T-helper 2 cell treated with Interferon-gamma antibody and Interleukin-4, amounts not matched to agents 100 ng/mL and 5 ng/mL, for 36 hours (primary cell): ENCODE measurements around the gene BEST4. TPM values are rescaled to one million over a fixed set of nuclear protein-coding genes. Genes with fewer than 3 reads are reported as not detected.
"Not testable (repeated sequence)": the region's sequence is repeated elsewhere in the genome, so short reads cannot be mapped to it uniquely, and the experiment has no call there.

Experiments
- intact Hi-C: fragments of 100-400 bp; cut with micrococcal nuclease; formaldehyde crosslinking; loops from one replicate; pipeline ENCODE4 v1.15.1; 2023
- total RNA-seq: library from RNA; stranded (reverse); gene quantifications from 2 replicates; pipeline ENCODE4 v1.2.3, GENCODE V29; 2022

The BEST4 gene
- total RNA-seq, 1 donor from 2014 or later, result 0.55 TPM

DNA sequence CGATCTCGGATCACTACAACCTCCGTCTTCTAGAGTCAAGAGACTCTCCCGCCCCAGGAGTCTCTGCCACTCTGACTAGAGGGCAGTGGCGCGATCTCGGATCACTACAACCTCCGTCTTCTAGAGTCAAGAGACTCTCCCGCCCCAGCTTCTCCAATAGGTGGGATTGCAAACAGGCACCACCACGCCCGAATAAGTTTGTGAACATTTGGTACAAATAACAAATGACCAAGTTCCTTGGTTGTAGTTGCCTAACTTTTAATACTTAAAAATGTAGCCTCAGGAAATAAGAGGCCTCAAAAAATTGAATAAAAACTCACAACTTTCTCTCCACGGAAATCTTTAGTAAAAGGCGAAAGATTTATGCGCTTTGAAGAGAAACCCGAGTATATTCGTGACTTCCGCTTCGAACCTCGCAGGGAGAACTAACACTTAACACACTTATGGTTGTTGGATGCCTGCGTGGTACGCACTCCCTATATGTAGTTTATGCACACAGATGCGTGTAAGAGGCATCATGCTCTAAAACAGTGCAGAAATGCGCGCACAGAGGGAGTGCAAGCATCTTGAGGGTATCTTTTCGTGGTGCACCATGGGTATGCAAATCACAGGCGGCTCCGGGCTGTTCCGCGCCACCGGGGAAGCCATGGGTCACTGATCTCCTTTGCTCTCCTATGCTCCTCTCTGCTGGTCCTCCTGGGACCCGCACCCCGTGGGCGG, 31.8 kb upstream of the BEST4 start:
- intact Hi-C loops, result loop anchor here (1.0 to 2.0 kb wide), 5 partner anchors 10 to 193 kb away; partner anchors contain the start of genes PLK3, RNU5D-1 and UROD

GRCh38 chr1:44819196-44819607, 31.2 kb upstream of the BEST4 start:
- intact Hi-C loops, result loop anchor here (1.0 to 2.0 kb wide), 4 partner anchors 10 to 88 kb away; partner anchors contain the start of genes PLK3 and RNU5D-1

GRCh38 chr1:44817771-44818495, 30.0 kb upstream of the BEST4 start:
- intact Hi-C loops, result loop anchor here (2.0 kb wide), 1 partner anchor 17 kb away; the partner anchor contains the start of gene PLK3

DNA sequence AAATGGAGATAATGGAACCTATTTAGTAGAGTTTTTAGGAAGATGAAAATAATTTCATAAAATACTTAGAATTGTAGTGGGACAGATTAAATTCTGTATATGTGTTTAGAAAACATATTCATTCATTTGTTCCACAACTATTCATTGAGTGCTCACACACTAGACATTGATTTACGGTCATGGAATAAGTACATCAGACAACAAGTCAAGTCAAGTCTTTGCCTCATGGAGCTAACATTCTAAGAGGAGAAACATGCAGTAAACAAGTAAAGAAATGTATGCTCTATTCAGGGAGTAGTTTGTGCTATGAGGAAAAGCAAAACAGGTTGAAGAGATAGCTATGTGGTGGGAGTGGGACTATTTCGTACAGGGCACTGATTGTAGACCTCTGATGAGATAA, 29.3 kb upstream of the BEST4 start:
- intact Hi-C loops, result no loop called here

DNA sequence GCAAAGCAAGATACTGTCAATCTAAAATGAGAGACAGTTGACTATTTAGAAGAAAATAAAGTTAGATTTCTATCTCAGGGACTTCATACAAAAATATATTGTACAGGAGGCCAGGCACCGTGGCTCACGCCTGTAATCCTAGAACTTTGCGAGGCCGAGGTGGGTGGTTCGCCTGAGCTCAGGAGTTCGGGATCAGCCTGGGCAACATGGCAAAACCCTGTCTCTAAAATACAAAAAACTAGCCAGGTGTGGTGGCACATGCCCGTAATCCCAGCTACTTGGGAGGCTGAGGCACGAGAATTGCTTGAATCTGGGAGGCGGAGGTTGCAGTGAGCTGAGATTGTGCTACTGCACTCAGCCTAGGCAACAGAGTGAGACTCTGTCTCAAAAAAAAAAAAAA, 28.0 kb upstream of the BEST4 start:
- intact Hi-C loops, result not testable (repeated sequence)

DNA sequence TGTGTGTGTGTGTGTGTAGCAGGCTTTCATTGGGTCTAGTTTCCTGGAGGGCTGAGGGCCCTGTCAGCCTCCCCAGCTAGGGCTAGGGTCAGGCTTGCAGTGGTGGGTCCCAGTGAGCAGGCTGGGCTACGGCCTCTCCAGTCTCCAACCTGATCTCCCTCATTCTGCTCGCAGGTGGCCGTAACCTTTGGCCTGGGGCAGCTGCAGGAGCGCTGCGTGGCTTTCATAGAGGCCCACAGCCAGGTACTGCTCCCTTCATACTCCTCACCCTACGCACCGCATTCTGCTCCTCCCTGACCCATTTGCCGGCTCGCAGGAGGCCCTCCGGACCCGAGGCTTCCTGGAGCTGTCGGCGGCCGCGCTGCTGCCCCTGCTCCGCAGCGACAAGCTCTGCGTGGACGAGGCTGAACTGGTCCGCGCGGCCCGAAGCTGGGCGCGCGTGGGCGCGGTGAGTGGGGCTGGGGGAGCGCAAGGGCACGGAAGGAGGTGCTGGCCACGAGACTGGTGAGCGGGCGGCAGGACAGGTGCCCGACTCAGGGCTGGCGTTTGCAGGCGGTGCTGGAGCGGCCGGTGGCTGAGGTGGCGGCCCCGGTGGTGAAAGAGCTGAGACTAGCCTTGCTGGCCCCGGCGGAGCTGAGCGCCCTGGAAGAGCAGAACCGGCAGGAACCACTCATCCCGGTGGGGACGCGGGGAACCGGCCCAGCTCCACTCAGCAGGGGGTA, 25.0 kb upstream of the BEST4 start:
- intact Hi-C loops, result no loop called here

DNA sequence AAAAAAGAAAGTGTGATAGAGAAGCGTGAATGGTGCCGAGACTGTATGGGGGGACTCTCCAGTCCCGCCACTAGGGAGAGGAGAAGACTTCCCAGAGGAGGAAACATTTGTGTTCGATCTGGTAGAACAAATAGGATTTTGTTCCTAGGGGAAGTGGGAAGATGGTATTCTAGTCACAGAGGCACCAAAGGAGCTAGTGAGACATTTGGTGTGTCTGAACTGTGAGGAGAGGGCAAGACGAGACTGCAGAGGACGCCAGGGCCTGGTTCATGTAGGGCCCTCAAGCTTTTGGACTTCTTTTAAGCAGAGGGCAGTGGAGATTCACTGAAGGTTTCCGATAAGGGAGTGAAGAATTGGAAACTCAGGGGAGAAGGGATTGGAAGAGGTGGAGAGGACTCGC, 23.3 kb upstream of the BEST4 start:
- intact Hi-C loops, result no loop called here

DNA sequence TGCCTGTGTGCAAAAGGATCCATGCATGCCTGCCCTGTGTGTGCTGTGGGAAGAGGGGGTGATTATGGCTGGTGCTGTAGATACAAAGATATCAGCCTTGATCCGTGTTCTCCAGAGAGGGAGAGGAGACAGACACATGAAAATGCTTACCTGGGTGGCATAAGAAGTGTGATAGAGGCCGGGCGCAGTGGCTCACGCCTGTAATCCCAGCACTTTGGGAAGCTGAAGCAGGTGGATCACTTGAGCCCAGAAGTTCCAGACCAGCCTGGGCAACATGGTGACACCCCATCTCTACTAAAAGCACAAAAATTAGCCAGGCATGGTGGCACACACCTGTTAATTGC, 22.8 kb upstream of the BEST4 start:
- intact Hi-C loops, result not testable (repeated sequence)

DNA sequence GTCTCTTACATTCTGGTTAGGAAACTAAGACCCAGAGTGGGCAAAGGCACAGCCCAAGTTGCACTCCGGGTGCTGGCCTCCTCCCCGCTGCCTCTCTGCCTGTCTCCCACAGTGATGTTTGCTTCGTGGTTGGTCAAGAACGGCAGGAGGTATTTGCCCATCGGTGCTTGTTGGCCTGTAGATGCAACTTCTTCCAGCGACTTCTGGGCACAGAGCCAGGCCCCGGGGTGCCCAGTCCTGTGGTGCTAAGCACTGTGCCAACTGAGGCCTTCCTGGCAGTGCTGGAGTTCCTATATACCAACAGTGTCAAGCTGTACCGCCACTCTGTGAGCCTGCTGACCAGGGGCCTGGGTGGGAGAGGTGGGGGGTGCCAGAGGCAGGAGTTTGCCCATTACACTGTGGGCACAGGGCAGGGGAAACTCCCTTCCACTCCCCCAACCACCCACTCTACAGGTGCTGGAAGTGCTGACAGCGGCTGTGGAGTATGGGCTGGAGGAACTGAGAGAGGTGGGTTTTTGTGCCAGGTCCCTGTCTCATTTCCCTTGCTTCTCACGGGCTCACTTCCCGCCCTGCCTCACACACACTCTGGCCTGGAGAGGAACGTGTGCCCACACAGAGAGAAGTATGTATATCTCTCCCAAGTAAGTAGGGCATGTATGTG, 22.3 kb upstream of the BEST4 start:
- intact Hi-C loops, result no loop called here

GRCh38 chr1:44808938-44809917, 21.3 kb upstream of the BEST4 start:
- intact Hi-C loops, result loop anchor here (1.0 to 2.0 kb wide), 3 partner anchors 8 to 78 kb away; partner anchors contain the start of gene RNU5D-1

DNA sequence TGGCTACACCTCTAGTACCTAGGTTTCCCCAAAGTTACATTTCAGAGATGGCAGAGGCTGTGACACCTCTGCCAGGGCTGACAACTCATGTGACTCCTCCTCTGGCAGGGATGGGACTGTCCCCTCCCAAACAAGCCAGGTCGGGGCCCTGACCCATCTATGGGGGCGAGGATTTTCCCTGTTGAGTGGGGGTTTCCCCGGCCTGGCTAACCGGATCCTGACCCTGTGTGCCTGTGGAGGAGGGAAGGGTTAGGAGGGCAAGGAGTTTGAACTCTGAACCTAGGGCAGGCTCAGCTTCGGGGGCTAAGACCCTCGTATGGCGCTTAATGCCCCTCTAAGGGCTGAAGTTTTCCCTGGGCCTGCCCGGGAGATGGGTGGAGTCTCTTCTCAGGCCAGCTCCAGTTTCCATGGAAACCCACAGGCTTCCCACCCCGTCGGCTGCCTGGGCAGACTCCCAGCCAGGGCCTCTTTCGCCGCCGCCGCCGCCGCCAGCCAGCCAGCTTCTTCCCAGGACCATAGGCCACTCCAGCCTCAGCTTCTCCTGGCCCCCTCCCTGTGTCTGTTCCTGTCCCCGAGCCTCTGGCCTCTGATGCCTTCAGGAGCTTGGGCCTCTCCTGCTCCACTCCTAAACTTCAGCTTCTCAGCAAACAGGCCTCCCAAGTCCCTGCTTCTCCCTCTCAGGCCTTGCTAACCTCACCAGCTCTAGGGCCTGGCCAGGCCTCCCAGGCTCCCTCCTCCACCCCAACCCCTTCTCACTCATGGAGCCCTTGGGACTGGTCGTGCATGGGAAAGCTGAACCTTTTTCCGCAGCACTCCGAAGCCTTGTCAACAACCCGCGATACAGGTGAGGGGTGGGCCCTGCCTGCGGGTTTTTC, 20.3 kb upstream of the BEST4 start, which contains the start of gene BTBD19:
BTBD19 (plus strand) TSS at position 461 of the 875 bp plus-strand sequence; CDS start at position 759, 298 bp downstream.
- intact Hi-C loops, result loop anchor here (2.0 kb wide), 1 partner anchor 77 kb away; the partner anchor contains the start of gene RNU5D-1

DNA sequence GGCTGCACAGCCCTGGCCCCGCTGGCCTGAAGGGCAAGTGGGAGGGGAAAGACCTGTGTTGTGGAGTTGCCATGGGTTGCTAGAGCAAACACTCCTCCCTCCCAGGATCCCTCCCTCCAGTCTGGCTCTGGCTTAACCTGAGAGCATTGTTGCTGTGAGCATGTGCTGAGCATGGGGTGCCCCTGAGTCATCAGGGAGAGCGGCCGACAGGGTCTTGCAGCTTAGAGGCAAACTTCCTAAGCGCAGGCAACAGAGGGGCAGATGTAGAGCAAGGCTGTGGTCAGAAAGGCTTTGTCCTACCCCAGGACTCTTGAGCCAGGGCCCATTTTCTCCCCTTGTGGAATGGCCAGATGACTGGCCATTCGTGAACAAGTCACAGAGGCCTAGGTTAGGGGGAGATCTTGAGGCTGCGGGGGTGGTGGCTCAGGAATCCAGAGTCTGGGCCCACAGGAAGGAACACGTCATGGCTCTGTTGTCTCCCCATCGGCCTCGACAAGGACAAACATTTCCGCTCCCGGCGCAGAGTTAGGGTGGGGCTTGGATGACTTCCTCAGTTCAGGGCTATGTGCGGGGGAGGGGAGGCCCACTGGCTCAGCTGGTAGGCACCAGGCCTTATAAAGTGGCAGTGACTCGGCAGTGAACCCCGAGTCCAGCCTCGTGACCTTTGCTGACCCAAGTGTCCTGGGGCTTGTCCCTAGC, 19.5 kb upstream of the BEST4 start:
- intact Hi-C loops, result loop anchor here (2.0 kb wide), 1 partner anchor 77 kb away; the partner anchor contains the start of gene RNU5D-1

DNA sequence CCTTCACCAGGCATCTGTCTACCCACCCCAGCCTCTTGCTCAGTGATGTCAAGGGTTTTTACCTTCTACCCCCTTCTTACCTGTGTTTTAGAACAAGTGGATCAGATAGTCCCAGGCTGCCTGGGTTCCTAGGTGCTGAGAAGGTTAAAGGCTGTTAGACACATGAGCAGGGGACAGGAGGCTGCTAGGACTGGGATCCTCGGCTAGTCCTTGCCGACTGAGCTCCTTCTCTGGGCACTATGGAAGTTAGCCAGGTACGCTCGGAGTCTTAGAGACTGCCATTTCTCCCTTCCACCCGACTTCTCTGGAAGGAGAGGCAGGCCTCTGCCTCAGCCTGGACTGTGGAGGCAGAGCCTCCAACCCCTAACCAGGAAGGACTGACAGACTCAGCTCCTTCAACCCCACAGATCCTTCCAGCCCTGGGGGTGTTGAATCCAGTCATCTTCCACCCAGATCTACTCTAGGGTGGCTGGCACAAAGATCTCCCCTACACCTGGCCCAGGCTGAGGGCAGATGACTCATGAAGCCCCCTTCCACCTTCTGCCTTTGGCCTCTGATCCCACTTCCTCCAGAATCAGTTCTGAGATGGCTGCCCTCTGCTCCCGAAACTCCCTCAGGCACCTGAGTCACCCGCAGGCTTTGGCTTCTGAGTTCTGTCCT, 18.9 kb upstream of the BEST4 start, which contains the start of gene DYNLT4:
DYNLT4 (minus strand) TSS at position 648 of the 660 bp plus-strand sequence. CDS start 683 bp downstream, outside the sequence.
- intact Hi-C loops, result no loop called here

GRCh38 chr1:44806025-44806703, 18.2 kb upstream of the BEST4 start:
- intact Hi-C loops, result no loop called here

DNA sequence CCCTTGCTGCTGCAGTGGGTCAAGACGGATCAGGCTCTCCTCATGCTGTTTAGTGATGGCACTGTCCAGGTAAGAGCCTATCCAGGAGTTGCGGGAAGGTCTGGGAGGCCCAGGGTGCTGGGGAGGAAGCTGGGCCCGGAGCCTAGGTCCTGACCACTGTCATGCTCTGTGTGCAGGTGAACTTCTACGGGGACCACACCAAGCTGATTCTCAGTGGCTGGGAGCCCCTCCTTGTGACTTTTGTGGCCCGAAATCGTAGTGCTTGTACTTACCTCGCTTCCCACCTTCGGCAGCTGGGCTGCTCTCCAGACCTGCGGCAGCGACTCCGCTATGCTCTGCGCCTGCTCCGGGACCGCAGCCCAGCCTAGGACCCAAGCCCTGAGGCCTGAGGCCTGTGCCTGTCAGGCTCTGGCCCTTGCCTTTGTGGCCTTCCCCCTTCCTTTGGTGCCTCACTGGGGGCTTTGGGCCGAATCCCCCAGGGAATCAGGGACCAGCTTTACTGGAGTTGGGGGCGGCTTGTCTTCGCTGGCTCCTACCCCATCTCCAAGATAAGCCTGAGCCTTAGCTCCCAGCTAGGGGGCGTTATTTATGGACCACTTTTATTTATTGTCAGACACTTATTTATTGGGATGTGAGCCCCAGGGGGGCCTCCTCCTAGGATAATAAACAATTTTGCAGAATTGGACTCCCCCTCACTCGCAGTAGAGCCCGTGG, 17.5 kb upstream of the BEST4 start:
- intact Hi-C loops, result no loop called here
